ENCODE data around the gene CYTH3. TPM values are rescaled to one million over a fixed set of nuclear protein-coding genes. Genes with fewer than 3 reads are reported as not detected.
A peak's percentile ranks its signal among the peaks of the same experiment; 100 is the strongest.

The CYTH3 gene
- total and polyA plus RNA-seq, 2 of the 4 experiments (the other 2 are of a cell fraction), result 14.2 to 34.8 TPM

DNA sequence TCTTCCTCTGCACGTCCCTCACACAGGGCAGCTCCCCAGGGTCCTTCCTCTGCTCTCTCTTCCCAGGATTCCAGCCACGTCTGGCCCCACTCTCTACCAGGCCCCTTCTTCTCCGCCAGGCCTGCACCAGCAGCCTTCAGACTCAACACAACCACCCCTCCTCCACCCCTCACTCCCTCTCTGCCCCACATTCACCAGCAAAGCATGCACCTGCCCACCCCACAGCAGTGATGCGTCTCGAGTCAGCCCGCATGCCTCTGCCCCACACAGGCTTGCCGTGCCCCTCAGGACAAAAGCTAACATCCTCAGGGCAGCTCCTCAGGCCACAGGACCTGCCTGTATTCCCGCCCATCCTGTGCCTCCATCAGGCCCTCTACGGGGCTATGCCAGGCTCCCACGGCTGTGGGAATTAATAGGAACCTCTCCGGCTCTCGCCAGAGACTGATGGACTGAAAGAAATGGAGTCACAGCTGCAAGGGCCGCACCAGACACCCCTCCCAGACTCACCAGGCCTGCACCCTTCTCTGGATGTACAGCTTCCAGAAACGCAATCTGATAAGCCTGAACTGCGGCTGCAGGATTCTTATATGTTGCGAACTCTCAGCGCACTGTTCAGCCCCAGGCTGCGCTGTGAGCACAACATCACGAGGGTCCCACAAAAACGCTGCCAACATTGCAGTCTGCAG is 100.1 kb downstream of the CYTH3 start (continued):
- no peak for TF ChIP-seq RFX5 (IDR thresholded peaks at IDR 0.05; ENCODE audit: low read depth, low read length)

DNA sequence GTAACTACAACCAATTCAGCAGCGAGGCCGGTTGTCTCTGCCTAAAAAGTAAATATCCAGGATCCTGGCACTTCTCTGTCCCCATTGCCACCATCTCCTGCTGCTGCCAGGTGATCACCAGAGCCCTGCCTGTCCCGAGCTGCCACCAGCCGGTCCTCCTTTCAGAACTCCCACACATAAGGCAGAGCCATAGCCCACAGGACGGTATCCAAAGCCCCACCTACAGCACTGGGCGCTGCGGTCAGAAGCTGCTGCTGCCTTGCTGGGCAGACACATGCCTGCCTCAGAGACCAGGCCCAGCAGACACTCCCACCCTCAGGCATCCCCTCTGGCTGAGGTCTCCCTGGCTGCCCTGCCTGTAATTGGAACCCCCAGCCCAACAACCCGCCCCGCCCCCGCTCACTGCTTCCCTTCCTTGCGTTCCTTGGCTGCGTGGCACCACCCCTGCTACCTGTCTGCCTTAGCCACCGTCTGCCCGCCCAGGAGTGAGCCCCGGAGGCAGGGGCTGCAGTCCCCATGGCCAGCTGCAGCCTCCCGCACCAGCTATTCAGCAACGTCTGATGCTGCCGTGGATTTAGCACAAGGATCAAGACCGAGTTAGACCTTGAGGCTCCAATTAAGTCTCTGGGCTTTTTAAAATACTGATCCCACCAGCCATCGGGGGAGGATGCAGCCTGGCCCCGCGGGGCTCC is 100.7 kb downstream of the CYTH3 start:
- ATAC-seq (ENCODE audit: low read depth) (no peak), DNase-seq (no peak)
- dilution Hi-C loops (cut with HindIII; ENCODE audit: low sequenced_read_pairs, unreplicated experiment) (no loop called here), intact Hi-C loops (cut with micrococcal nuclease) (no loop called here), in situ Hi-C loops (cut with MboI; ENCODE audit: low sequenced_read_pairs) (no loop called here)
- ChIA-PET POLR2A (ENCODE audit: unreplicated experiment) (no interaction called here), CTCF (no interaction called here)
- Histone ChIP-seq H4K5ac (ENCODE audit: low read depth, low read length) (no peak overlapping the region), H3K4ac (ENCODE audit: low read depth, low read length) (no peak overlapping the region), H4K91ac (ENCODE audit: insufficient read depth, low read depth, low read length) (no peak overlapping the region), H2BK120ac (ENCODE audit: low read depth, low read length) (no peak overlapping the region; the same call in 1 of the 2 replicates), H2AK9ac (replicated peaks; ENCODE audit: low read depth, low read length, poor library complexity) (peak overlapping the region; percentile 52), H3K4me1 (ENCODE audit: control insufficient read depth, insufficient read depth, low read length) (peaks cover 3% of the 10 kb centered on the region), H2AK5ac (ENCODE audit: low read depth, low read length) (no peak overlapping the region), H3K4me2 (ENCODE audit: low read depth, low read length) (no peak overlapping the region), H3K27me3 (ENCODE audit: control insufficient read depth, insufficient read depth, low read length) (no peaks in the 10 kb centered on the region), H3K27ac (ENCODE audit: insufficient read depth, low read length) (no peak overlapping the region), H4K8ac (ENCODE audit: low read depth in 2 of 2, low read length in 2 of 2) (no peak overlapping the region), H3K36me3 (ENCODE audit: control insufficient read depth, insufficient read depth, low read length) (peaks cover 30% of the 10 kb centered on the region), H3K9me1 (ENCODE audit: insufficient read depth, low read length) (peaks cover 10% of the 10 kb centered on the region), H3K23ac (ENCODE audit: low read depth, low read length) (no peak overlapping the region), H2BK20ac (ENCODE audit: low read depth, low read length) (no peak overlapping the region), H2BK5ac (ENCODE audit: low read depth, low read length, poor library complexity, severe bottlenecking) (no peak overlapping the region), H3K14ac (replicated peaks; ENCODE audit: low read depth, low read length) (no peak overlapping the region), H2BK15ac (ENCODE audit: low read depth, low read length) (no peak overlapping the region), H3K9ac (ENCODE audit: low read depth, low read length) (no peak overlapping the region), H3K18ac (ENCODE audit: low read depth, low read length) (no peak overlapping the region), H3K56ac (ENCODE audit: extremely low read depth, insufficient read depth, low read length) (no peak overlapping the region), H3K79me1 (ENCODE audit: low read depth in 1 of 2, low read length in 2 of 2) (peaks cover 0 to 42% of the 10 kb centered on the region in 2 experiments; a peak in 3 of 4 replicates), H3K4me3 (ENCODE audit: insufficient read depth, low read depth, low read length) (no peak overlapping the region), H4K20me1 (ENCODE audit: insufficient read depth, low read length) (no peaks in the 10 kb centered on the region), H2AFZ (replicated peaks; ENCODE audit: low read length, poor library complexity) (peak overlapping the region; percentile 4), H3K9me3 (ENCODE audit: control insufficient read depth, insufficient read depth, low read length) (no peaks in the 10 kb centered on the region)
- no TSS peak for BruUV-seq (replicated peaks)
- WGBS, 2 experiments (ENCODE audit: extremely low coverage in 2 of 2, insufficient read length in 1 of 2), result 82% methylated on average over 16 of the region's 22 CpGs; no CpG with 5 or more reads in 1 of the 2 experiments
- no peak for TF ChIP-seq FOS (IDR thresholded peaks at IDR 0.05; ENCODE audit: low read depth, low read length)
